K562 (cell line): ENCODE data around the gene MET. TPM values are rescaled to one million over a fixed set of nuclear protein-coding genes. Genes with fewer than 3 reads are reported as not detected.

ENCODE experiments used
- CAMTA2 ChIP-seq: fragments of 250-450 bp; sonication (Bioruptor Pico); conservative IDR thresholded peaks from 2 replicates; pipeline ENCODE4 v1.5.1; 2022
- ELF4 ChIP-seq: fragments of 450-650 bp; formaldehyde crosslinking; IDR thresholded peaks from 2 replicates; pipeline ENCODE4 v1.4.0; 2022; ENCODE audit warnings: missing genetic modification characterization
- ESRRA ChIP-seq: fragments of 450-650 bp; IDR thresholded peaks from 2 replicates; pipeline ENCODE4 v1.6.1; 2014; ENCODE audit warnings: low read depth, mild to moderate bottlenecking, moderate library complexity, borderline replicate concordance
- HMG20A ChIP-seq: fragments of 450-650 bp; formaldehyde crosslinking; conservative IDR thresholded peaks from 2 replicates; pipeline ENCODE4 v1.4.0; 2020; ENCODE audit warnings: mild to moderate bottlenecking, mixed read lengths
- HNRNPL ChIP-seq: fragments of 200-400 bp; formaldehyde crosslinking; IDR thresholded peaks from 2 replicates; pipeline ENCODE4 v1.6.1; 2017; ENCODE audit warnings: low read depth, mild to moderate bottlenecking, low read length
- HNRNPLL ChIP-seq: fragments of 200-400 bp; formaldehyde crosslinking; IDR thresholded peaks from 2 replicates; pipeline ENCODE4 v1.6.1; 2017; ENCODE audit warnings: low read length, low read depth, mild to moderate bottlenecking; ENCODE audit not compliant: poor library complexity, severe bottlenecking
- KLF13 ChIP-seq: fragments of 450-650 bp; IDR thresholded peaks from 2 replicates; pipeline ENCODE4 v1.6.1; 2016; ENCODE audit warnings: missing genetic modification characterization, low read depth, mild to moderate bottlenecking, missing compliant biosample characterization, moderate library complexity, borderline replicate concordance
- MBD2 ChIP-seq: sonication (generic); IDR thresholded peaks from 2 replicates; pipeline ENCODE4 v1.6.1; 2016; ENCODE audit warnings: low read depth, borderline replicate concordance
- NR3C1 ChIP-seq: sonication (generic); formaldehyde crosslinking; IDR thresholded peaks from 2 replicates; pipeline ENCODE4 v1.8.1; 2022; ENCODE audit warnings: missing genetic modification reagents
- POLR3G ChIP-seq: IDR thresholded peaks from 2 replicates; pipeline ENCODE4 v1.6.1; 2011; ENCODE audit not compliant: insufficient read length, insufficient replicate concordance; ENCODE audit errors: extremely low read depth
- PTTG1 ChIP-seq: fragments of 450-650 bp; IDR thresholded peaks from 2 replicates; pipeline ENCODE4 v1.6.1; 2016; ENCODE audit warnings: low read depth, mild to moderate bottlenecking, missing genetic modification characterization, missing compliant biosample characterization
- SMC3 ChIP-seq: conservative IDR thresholded peaks from 2 replicates; pipeline ENCODE4 v1.6.1; 2011; ENCODE audit warnings: low read depth, low read length, improper control_type of control experiment; ENCODE audit not compliant: insufficient read depth
- TCFL5 ChIP-seq: fragments of 250-450 bp; sonication (Bioruptor Pico); conservative IDR thresholded peaks from 2 replicates; pipeline ENCODE4 v1.6.1; 2021; ENCODE audit warnings: mild to moderate bottlenecking, moderate library complexity, matching md5 sums
- THRAP3 ChIP-seq: fragments of 450-650 bp; IDR thresholded peaks from 2 replicates; pipeline ENCODE4 v1.6.1; 2016; ENCODE audit warnings: mild to moderate bottlenecking, inconsistent platforms, borderline replicate concordance
- U2AF1 ChIP-seq: fragments of 200-400 bp; formaldehyde crosslinking; optimal IDR thresholded peaks from 2 replicates; pipeline ENCODE3; 2017; ENCODE audit warnings: mild to moderate bottlenecking, low read depth, low read length, moderate library complexity
- ZNF586 ChIP-seq: fragments of 450-650 bp; formaldehyde crosslinking; conservative IDR thresholded peaks from 2 replicates; pipeline ENCODE4 v1.4.0; 2020; ENCODE audit warnings: mild to moderate bottlenecking, moderate library complexity
- polyA plus RNA-seq, 8 experiments: library from polyadenylated mRNA; depleted of rRNA in 4 of 8; stranded (reverse) in 5 of 8; unstranded in 3 of 8; fragments of >200 nt; fragmentation: Nextera tagmentation in 2 of 8; fragmentation: Illumina TruSeq in 1 of 8; extraction: Ambion mirVana in 2 of 8; extraction: Trizol in 1 of 8; gene quantifications; 2 replicates each; pipeline versions ENCODE4 v1.2.1 to v1.2.3, GENCODE V29; 2011 to 2014; ENCODE audit warnings: inconsistent platforms in 1 of 8, missing spikeins in 1 of 8
- total RNA-seq, 7 experiments: library from RNA; depleted of rRNA in 6 of 7; stranded (reverse); fragments of >200 nt in 6 of 7; fragmentation: Illumina TruSeq in 2 of 7; extraction: Trizol in 2 of 7; gene quantifications; 2 replicates each; pipeline versions ENCODE4 v1.2.1 to v1.2.3, GENCODE V29; 2011 to 2021; ENCODE audit warnings: low replicate concordance in 1 of 7
- TF ChIP-seq, protein P1 (sequence below), 3 experiments: fragments of 200-800 bp in 1 of 3; fragments of 250-450 bp in 1 of 3; fragments of 450-650 bp in 1 of 3; sonication (Bioruptor Pico) in 1 of 3; sonication (Bioruptor generic) in 1 of 3; formaldehyde crosslinking in 1 of 3; IDR thresholded peaks; 2 replicates each; pipeline versions ENCODE4 v1.6.1 to v1.8.0; 2016 to 2022; ENCODE audit warnings: mild to moderate bottlenecking in 2 of 3, missing genetic modification characterization in 2 of 3, missing compliant biosample characterization in 1 of 3, moderate library complexity in 1 of 3
- TF ChIP-seq, protein P2 (sequence below): fragments of 250-450 bp; sonication (Bioruptor Pico); IDR thresholded peaks from 2 replicates; pipeline ENCODE4 v1.5.0; 2021
- TF ChIP-seq, protein P3 (sequence below): IDR thresholded peaks from 2 replicates; pipeline ENCODE4 v1.6.1; 2014; ENCODE audit warnings: antibody characterized with exemption
- TF ChIP-seq, protein P4 (sequence below), 2 experiments: fragments of 450-650 bp; conservative IDR thresholded peaks; 2 replicates each; pipeline ENCODE4 v1.6.1; 2017; ENCODE audit warnings: mild to moderate bottlenecking in 2 of 2, moderate library complexity in 2 of 2

MET gene
- total and polyA plus RNA-seq, 9 of the 15 experiments (the other 6 are each of a cell fraction or from before 2014, with no cell fraction given): 0.84 to 2.4 (median 1.1) TPM

DNA sequence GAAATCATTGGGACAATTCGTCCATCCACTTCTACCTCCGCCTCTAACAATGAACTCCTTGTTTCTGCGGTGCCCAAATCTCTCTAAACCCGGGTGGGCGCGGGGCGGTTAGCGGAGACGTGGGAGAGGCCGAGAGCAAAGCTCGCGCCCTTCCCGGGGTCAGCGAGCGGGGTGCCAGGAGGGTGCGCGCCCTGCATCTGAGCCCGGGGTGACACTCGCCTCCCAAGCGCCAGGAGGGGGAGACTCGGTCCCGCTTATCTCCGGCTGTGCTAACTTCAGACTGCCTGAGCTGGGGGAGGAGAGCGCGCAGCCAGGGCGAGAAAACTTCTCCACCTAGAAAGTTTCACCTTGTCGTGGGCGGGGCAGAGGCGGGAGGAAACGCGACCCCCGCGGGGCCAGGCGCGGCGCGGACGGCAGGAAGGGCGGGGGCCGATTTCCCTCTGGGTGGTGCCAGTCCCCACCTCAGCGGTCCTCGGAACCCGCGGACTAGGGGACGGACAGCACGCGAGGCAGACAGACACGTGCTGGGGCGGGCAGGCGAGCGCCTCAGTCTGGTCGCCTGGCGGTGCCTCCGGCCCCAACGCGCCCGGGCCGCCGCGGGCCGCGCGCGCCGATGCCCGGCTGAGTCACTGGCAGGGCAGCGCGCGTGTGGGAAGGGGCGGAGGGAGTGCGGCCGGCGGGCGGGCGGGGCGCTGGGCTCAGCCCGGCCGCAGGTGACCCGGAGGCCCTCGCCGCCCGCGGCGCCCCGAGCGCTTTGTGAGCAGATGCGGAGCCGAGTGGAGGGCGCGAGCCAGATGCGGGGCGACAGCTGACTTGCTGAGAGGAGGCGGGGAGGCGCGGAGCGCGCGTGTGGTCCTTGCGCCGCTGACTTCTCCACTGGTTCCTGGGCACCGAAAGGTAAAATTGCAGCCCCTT is at the start of gene MET (continued):
- TF ChIP-seq, protein P1, sequence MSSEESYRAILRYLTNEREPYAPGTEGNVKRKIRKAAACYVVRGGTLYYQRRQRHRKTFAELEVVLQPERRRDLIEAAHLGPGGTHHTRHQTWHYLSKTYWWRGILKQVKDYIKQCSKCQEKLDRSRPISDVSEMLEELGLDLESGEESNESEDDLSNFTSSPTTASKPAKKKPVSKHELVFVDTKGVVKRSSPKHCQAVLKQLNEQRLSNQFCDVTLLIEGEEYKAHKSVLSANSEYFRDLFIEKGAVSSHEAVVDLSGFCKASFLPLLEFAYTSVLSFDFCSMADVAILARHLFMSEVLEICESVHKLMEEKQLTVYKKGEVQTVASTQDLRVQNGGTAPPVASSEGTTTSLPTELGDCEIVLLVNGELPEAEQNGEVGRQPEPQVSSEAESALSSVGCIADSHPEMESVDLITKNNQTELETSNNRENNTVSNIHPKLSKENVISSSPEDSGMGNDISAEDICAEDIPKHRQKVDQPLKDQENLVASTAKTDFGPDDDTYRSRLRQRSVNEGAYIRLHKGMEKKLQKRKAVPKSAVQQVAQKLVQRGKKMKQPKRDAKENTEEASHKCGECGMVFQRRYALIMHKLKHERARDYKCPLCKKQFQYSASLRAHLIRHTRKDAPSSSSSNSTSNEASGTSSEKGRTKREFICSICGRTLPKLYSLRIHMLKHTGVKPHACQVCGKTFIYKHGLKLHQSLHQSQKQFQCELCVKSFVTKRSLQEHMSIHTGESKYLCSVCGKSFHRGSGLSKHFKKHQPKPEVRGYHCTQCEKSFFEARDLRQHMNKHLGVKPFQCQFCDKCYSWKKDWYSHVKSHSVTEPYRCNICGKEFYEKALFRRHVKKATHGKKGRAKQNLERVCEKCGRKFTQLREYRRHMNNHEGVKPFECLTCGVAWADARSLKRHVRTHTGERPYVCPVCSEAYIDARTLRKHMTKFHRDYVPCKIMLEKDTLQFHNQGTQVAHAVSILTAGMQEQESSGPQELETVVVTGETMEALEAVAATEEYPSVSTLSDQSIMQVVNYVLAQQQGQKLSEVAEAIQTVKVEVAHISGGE (CRISPR knock-in tag; IDR thresholded peaks at IDR 0.05): no peak
- no peak for TF ChIP-seq CAMTA2 (CRISPR knock-in tag)
- TF ChIP-seq ESRRA: no peak
- no peak for TF ChIP-seq MBD2
- TF ChIP-seq THRAP3: no peak
- no peak for TF ChIP-seq ZNF586 (CRISPR knock-in tag)
- peak; percentile 72; the same call in 1 of the 2 replicates for TF ChIP-seq KLF13 (tag)
- TF ChIP-seq, protein P2, sequence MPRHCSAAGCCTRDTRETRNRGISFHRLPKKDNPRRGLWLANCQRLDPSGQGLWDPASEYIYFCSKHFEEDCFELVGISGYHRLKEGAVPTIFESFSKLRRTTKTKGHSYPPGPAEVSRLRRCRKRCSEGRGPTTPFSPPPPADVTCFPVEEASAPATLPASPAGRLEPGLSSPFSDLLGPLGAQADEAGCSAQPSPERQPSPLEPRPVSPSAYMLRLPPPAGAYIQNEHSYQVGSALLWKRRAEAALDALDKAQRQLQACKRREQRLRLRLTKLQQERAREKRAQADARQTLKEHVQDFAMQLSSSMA: no peak
- peak; percentile 59 for TF ChIP-seq SMC3
- no peak for TF ChIP-seq NR3C1 (CRISPR knock-in tag)
- no peak for TF ChIP-seq POLR3G
- 0 out of 2 replicates have a peak, but pooled peaks have one; percentile 39 for TF ChIP-seq HNRNPL
- TF ChIP-seq TCFL5 (CRISPR knock-in tag): no peak
- TF ChIP-seq HNRNPLL: peak; percentile 21
- TF ChIP-seq, protein P3, sequence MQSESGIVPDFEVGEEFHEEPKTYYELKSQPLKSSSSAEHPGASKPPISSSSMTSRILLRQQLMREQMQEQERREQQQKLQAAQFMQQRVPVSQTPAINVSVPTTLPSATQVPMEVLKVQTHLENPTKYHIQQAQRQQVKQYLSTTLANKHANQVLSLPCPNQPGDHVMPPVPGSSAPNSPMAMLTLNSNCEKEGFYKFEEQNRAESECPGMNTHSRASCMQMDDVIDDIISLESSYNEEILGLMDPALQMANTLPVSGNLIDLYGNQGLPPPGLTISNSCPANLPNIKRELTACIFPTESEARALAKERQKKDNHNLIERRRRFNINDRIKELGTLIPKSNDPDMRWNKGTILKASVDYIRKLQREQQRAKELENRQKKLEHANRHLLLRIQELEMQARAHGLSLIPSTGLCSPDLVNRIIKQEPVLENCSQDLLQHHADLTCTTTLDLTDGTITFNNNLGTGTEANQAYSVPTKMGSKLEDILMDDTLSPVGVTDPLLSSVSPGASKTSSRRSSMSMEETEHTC: no peak
- no peak for TF ChIP-seq U2AF1
- TF ChIP-seq HMG20A (CRISPR knock-in tag): no peak
- no peak for TF ChIP-seq ELF4 (CRISPR knock-in tag)
- TF ChIP-seq, protein P4, sequence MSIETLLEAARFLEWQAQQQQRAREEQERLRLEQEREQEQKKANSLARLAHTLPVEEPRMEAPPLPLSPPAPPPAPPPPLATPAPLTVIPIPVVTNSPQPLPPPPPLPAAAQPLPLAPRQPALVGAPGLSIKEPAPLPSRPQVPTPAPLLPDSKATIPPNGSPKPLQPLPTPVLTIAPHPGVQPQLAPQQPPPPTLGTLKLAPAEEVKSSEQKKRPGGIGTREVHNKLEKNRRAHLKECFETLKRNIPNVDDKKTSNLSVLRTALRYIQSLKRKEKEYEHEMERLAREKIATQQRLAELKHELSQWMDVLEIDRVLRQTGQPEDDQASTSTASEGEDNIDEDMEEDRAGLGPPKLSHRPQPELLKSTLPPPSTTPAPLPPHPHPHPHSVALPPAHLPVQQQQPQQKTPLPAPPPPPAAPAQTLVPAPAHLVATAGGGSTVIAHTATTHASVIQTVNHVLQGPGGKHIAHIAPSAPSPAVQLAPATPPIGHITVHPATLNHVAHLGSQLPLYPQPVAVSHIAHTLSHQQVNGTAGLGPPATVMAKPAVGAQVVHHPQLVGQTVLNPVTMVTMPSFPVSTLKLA (conservative IDR thresholded peaks at IDR 0.05): peak in 1 of 2 experiments; percentile 56; a peak in 2 of 4 replicates
- TF ChIP-seq PTTG1 (tag): no peak
